GM21717 (cell line): ENCODE data around the gene PDE6H.
A peak's percentile ranks its signal among the peaks of the same experiment; 100 is the strongest.

Source experiments
- ATAC-seq: cut with Tn5 transposase; IDR thresholded peaks from one replicate; pipeline ENCODE4 v1.9.1; 2021; ENCODE audit warnings: mild to moderate bottlenecking, moderate library complexity; ENCODE audit not compliant: unreplicated experiment

PDE6H gene

DNA sequence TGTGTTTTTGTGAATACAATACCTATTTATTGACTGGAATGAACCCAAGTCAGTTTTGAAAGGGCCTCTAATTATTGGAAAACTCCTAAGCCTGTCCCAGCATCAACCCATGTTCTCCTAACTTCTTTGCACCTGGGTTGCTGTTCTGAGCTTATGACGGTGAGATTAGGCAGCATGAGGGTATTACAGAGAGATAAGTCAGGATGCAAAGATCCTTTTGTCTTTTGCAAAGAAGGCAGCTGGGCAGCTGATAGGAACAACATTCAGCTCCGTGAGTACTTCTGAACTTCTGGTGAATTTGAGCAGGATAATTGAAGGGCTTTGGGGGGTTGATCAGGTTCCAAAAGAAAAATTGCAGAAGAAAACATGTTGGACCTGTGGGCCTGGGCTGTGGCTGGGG, at the start of gene PDE6H:
PDE6H (plus strand) TSS at position 227 of the 400 bp plus-strand sequence. CDS start 4,971 bp downstream, outside the sequence.
- ATAC-seq, result no peak

DNA sequence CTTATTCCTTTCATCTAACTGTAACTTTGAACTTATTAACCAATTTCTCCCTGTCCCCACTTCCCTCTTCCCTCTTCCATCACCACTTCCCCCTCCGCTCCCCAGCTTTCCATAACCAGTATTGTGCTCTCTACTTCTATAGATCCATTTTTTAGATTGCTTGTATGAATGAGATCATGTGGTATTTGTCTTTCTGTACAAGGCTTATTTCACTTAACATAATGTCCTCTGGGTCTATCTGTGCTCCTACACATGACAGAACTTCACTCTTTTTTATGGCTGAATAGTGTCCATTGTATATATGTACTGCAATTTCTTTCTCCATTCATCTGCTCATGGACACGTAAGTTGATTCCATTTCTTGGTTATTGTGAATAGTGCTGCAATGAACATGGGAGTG, 48.9 kb upstream of the PDE6H start:
- ATAC-seq, result no peak

DNA sequence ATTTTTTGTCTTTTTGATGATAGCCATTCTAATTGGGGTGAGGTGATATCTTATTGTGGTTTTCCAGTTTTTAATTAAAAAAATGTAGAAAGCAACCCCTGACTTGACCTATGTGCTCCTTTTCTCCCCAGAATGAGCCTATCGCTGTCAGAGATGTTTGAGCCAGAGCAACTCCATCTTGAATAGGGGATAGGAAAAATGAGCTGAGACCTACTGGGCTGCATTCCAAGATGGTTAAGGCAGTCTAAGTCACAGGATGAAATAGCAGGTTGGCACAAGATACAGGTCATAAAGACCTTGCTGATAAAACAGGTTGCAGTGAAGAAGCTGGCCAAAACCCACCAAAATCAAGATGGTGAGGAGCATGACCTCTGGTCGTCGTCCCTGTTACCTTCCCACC, 48.3 kb upstream of the PDE6H start:
- ATAC-seq, result no peak

GRCh38 chr12:14927267-14927666, 45.6 kb upstream of the PDE6H start:
- no peak for ATAC-seq

DNA sequence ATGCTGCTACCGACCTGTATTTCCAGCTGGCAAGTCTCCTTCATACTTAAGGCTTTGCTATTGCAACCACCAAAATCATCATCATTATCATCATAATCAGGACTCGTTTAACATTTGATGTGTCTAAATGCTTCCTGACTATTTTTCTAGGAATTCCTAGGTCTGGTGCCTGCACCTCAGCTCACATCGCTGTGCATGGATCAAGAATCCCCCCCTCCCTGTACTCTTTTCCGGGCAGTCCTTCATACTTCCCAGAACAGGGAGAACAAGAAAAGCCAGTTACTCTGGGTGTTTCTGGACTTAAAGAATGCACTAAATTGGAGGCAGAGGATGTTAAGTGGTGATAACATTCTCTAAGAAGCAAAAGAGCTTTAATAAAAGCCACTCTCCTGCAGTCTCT, 43.9 kb upstream of the PDE6H start:
- ATAC-seq, result no peak

- no peak for ATAC-seq
These were observed 42.5 kb upstream of the PDE6H start for GRCh38 chr12:14930299-14930698.

GRCh38 chr12:14931359-14931758, 41.5 kb upstream of the PDE6H start:
- no peak for ATAC-seq

- no peak for ATAC-seq
These were observed 40.9 kb upstream of the PDE6H start for GRCh38 chr12:14931791-14932560.

DNA sequence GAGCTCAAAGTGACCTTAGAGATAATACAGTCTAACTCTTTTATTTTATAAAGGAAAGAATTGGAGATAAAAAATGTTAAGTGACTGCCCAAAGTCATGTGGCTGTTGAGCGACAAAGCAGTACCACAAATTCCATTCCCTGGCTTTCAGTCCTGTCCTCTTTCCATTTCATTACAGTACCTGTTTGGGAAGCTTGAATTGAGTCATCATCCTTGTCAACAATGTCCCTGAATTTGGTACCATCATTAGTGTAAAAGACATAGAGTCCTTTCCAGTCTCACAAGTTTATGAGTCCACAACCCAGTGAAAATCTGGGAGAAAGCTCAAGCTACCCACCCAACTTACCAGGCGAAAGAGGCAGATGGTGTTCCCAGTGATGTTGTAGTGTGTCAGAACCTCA, 38.3 kb upstream of the PDE6H start:
- ATAC-seq, result no peak

DNA sequence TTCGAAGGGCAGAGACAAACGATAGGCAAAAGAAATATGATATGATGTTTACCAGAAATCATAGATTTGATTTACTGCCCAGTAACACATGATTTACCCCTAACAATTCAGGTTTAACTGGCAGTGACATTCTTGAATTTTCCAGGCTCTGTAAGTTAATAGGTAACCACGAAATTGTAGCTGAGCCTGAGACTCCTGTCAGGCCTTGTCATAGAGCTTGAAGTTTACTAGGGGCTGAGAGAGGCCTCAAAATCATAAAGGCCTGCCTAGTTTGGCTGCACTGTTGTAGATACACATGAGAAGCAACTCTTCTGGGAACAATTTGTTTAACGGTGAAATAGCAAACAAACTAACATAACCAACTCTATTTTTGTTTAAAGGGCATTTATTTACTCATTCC, 37.8 kb upstream of the PDE6H start:
- ATAC-seq, result no peak

GRCh38 chr12:14936224-14936861, 36.5 kb upstream of the PDE6H start:
- ATAC-seq, result no peak

GRCh38 chr12:14937014-14937413, 35.8 kb upstream of the PDE6H start:
- ATAC-seq, result no peak

DNA sequence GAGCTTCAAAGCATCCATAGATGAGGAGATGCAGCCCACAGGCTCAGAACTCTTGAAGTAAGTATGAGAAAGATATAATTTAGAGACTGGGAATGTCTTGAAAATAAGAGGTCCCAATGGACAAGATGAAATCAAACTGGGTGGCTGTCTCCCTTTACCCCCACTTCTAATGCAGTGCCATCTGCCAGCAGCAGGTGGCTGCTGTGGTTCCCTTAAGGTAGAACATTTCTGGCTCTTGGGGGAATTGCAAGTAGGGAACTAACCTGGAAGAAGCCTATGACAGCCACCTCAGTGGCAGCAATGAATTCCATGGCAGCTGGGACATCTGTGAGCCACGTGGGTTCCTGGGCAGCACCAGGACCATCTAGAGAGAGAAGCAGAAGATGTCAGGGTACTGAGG, 35.2 kb upstream of the PDE6H start:
- no peak for ATAC-seq

DNA sequence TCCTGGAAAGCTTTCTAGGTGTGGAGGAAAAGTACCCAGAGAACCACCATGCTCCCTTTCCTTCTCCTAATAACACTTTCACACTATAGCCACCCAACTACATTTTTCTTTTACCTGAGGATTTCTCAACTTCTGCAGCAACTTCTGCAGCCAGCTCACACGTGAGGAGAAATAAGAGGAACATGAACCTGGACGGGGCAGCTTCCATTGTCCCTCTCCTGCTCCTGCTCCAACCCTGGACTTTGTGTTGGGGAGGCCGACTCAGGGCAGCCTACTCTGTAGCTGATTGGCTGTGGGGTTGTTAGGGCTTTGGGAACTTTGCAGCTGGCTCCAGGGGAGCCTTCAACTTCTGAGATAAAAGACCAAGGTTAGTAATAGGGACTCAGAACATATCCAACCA, 34.5 kb upstream of the PDE6H start, which contains the start of gene ERP27:
ERP27 (minus strand) TSS at position 237 of the 400 bp plus-strand sequence; CDS start at position 208, 29 bp downstream.
- no peak for ATAC-seq

GRCh38 chr12:14941369-14941768, 31.5 kb upstream of the PDE6H start:
- no peak for ATAC-seq

GRCh38 chr12:14942196-14942931, 30.5 kb upstream of the PDE6H start:
- no peak for ATAC-seq

DNA sequence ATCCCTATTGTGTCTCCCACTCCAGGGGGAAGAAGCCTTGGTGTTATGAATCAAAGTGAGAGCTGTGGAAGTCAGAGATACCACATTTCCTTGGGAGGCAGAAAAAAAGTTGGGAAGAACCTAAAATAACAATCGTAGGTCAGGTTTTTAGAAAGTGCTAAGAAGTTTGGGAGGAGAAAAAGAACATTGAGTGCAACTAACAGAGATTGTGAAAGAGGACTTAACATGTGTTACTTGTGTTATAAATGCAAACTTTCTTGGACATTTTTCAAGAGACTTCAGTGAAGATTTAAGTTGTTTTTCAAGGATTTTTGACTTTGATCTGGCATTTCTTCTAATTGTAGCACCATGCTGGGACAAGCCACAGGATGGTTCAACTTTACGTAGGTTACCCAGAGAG, 26.7 kb upstream of the PDE6H start:
- ATAC-seq, result no peak

DNA sequence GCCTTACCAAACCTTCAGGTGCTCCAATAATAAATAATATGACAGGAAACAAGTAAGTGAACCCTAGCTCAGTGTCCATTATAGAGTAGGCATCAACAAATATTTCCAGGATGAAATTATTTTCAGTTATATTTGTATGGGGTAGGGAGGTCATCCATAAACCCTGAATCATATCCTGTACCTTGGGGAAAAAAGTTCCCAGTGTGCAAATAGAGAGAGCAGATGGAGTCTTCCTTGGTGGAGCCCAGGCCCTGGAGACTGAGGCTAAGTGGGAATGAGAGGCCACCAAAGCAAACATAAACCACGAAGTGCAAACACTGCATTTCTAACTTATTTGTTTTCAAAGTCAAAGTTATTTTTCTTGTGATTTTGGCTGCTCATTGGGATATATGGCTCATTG, 26.0 kb upstream of the PDE6H start:
- ATAC-seq, result no peak

DNA sequence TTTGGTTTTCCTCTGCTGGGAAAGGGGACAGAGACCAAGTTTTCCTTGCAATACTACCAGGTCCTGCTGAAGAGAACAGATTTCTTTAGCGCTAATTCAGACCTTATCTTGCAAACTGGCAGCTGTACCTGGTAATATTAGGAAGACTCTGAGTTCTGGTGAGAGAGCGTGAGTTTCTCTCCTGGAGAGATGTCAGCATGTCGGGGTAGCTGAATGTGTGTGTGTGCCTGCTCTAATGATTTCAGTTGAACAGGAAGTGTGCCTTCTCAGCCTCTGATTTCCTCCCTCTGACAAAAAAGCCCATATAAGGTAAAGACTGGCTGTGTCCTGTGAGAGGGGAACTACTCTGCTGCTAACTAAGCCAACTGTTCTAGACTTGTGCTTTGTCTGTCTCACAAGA, 24.2 kb upstream of the PDE6H start:
- peak; percentile 90 for ATAC-seq

GRCh38 chr12:14949631-14950030, 23.2 kb upstream of the PDE6H start:
- ATAC-seq, result no peak

DNA sequence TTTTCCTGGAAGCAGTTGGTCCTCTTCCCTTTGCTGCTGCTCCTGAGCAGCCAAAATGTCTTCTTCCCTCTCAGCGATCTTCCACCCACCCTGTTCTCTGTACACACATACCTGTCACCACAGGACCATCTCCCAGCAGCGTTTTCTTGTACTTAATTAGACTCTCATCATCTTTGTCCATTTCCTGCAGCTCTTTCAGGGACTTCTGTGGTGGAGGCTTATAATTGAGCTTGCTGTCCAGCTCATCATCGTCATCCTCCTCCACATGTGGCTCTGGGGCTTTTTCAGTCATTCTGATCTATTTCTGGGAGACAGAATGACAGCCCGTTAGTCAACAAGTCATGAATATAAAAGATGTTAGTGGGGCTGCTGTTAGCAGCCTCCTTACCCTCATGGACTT, 22.4 kb upstream of the PDE6H start:
- ATAC-seq, result no peak
